Astrocyte (in vitro differentiated cells and primary cell): ENCODE results near the gene ZCCHC2. TPM values are rescaled to one million over a fixed set of nuclear protein-coding genes. Genes with fewer than 3 reads are reported as not detected.

Experiments used
- DNase-seq: peaks from one replicate; pipeline ENCODE4 v3.0.0-alpha.2; 2010; ENCODE audit warnings: low read depth
- FAIRE-seq: peaks from 2 replicates; lab custom pipeline; 2011; peaks lifted over from hg19 to GRCh38; lab: Jason Lieb, UNC
- H2AFZ ChIP-seq: 2 replicates; pipeline ENCODE4 v1.6.0; 2012; ENCODE audit warnings: low read depth, low read length, inconsistent platforms
- H3K27ac ChIP-seq: 2 replicates; pipeline ENCODE4 v1.5.1; 2011; ENCODE audit warnings: low read depth, low read length, inconsistent platforms
- H3K27me3 ChIP-seq: 2 replicates; pipeline ENCODE4 v1.6.0; 2011; ENCODE audit warnings: low read length, inconsistent platforms; ENCODE audit not compliant: insufficient read depth
- H3K36me3 ChIP-seq: 2 replicates; pipeline ENCODE4 v1.5.1; 2011; ENCODE audit warnings: low read length, inconsistent platforms; ENCODE audit not compliant: insufficient read depth
- H3K4me1 ChIP-seq: 2 replicates; pipeline ENCODE4 v1.5.1; 2011; ENCODE audit warnings: low read length, inconsistent platforms; ENCODE audit not compliant: insufficient read depth
- H3K4me2 ChIP-seq: 2 replicates; pipeline ENCODE4 v1.6.0; 2012; ENCODE audit warnings: low read length, inconsistent platforms
- H3K4me3 ChIP-seq: 2 replicates; pipeline ENCODE4 v1.5.1; 2011; ENCODE audit warnings: low read depth, mild to moderate bottlenecking, low read length, inconsistent platforms; ENCODE audit not compliant: insufficient read depth
- H3K79me2 ChIP-seq: 2 replicates; pipeline ENCODE4 v1.6.0; 2012; ENCODE audit warnings: mild to moderate bottlenecking, low read length, inconsistent platforms; ENCODE audit not compliant: insufficient read depth
- H3K9ac ChIP-seq: 2 replicates; pipeline ENCODE4 v1.6.0; 2012; ENCODE audit warnings: mild to moderate bottlenecking, low read length, inconsistent platforms
- H3K9me3 ChIP-seq: 2 replicates; pipeline ENCODE4 v1.5.1; 2012; ENCODE audit warnings: low read depth, mild to moderate bottlenecking, low read length, inconsistent platforms; ENCODE audit not compliant: insufficient read depth
- H4K20me1 ChIP-seq: 2 replicates; pipeline ENCODE4 v1.6.0; 2012; ENCODE audit warnings: low read length, inconsistent platforms; ENCODE audit not compliant: insufficient read depth
- H3K27ac Mint-ChIP-seq: one replicate; pipeline ENCODE4 v1.8.0; 2021; ENCODE audit warnings: mild to moderate bottlenecking, mixed read lengths; ENCODE audit not compliant: unreplicated experiment
- H3K27me3 Mint-ChIP-seq: one replicate; pipeline ENCODE4 v1.8.0; 2021; ENCODE audit warnings: low read depth, mixed read lengths; ENCODE audit not compliant: unreplicated experiment
- H3K36me3 Mint-ChIP-seq: one replicate; pipeline ENCODE4 v1.8.0; 2021; ENCODE audit warnings: low read depth, mixed read lengths; ENCODE audit not compliant: unreplicated experiment
- H3K4me1 Mint-ChIP-seq: one replicate; pipeline ENCODE4 v1.8.0; 2021; ENCODE audit warnings: low read depth, mixed read lengths; ENCODE audit not compliant: unreplicated experiment
- H3K4me3 Mint-ChIP-seq: one replicate; pipeline ENCODE4 v1.8.0; 2021; ENCODE audit warnings: mild to moderate bottlenecking, moderate library complexity, mixed read lengths; ENCODE audit not compliant: unreplicated experiment
- H3K9me3 Mint-ChIP-seq: one replicate; pipeline ENCODE4 v1.8.0; 2021; ENCODE audit warnings: mild to moderate bottlenecking, mixed read lengths; ENCODE audit not compliant: unreplicated experiment
- CTCF ChIP-seq: IDR thresholded peaks from 2 replicates; pipeline ENCODE4 v1.5.1; 2011; ENCODE audit warnings: low read depth, mild to moderate bottlenecking, inconsistent platforms, low read length, moderate library complexity; ENCODE audit not compliant: insufficient read depth
- EZH2 ChIP-seq: IDR thresholded peaks from 2 replicates; pipeline ENCODE4 v1.6.1; 2012; ENCODE audit warnings: mild to moderate bottlenecking, low read length, inconsistent platforms; ENCODE audit not compliant: insufficient read depth
- total RNA-seq: library from RNA; stranded (reverse); gene quantifications from 2 replicates; pipeline ENCODE4 v1.2.1, GENCODE V29; 2021

ZCCHC2 gene
- total RNA-seq, 1 donor from 2014 or later, result 14.8 TPM

GRCh38 chr18:62549755-62550154 is 26.9 kb downstream of the ZCCHC2 start:
- Mint-ChIP-seq H3K27ac (no peak overlapping the region), H3K4me1 (no peaks in the 10 kb centered on the region), H3K36me3 (peaks cover 20% of the 10 kb centered on the region), H3K9me3 (no peaks in the 10 kb centered on the region), H3K4me3 (no peak overlapping the region), H3K27me3 (no peaks in the 10 kb centered on the region)
- Histone ChIP-seq H3K4me3 (no peak overlapping the region), H3K27me3 (no peaks in the 10 kb centered on the region), H3K9ac (no peak overlapping the region), H3K27ac (no peak overlapping the region), H3K79me2 (no peaks in the 10 kb centered on the region), H3K4me2 (no peak overlapping the region), H3K9me3 (no peaks in the 10 kb centered on the region), H3K4me1 (no peaks in the 10 kb centered on the region), H3K36me3 (no peaks in the 10 kb centered on the region), H4K20me1 (no peaks in the 10 kb centered on the region), H2AFZ (no peak overlapping the region)
- FAIRE-seq (no peak), DNase-seq (no peak)
- no peak for TF ChIP-seq CTCF
- no peak for TF ChIP-seq EZH2

GRCh38 chr18:62550746-62551145 is 27.9 kb downstream of the ZCCHC2 start:
- peaks cover 1% of the 10 kb centered on the region for H3K4me1 Mint-ChIP-seq
- no peak overlapping the region for H3K4me3 Mint-ChIP-seq
- H3K27ac Mint-ChIP-seq, result no peak overlapping the region
- Histone ChIP-seq H3K27ac (no peak overlapping the region), H3K4me2 (no peak overlapping the region), H3K79me2 (no peaks in the 10 kb centered on the region), H3K9me3 (no peaks in the 10 kb centered on the region), H3K9ac (no peak overlapping the region), H3K36me3 (no peaks in the 10 kb centered on the region), H4K20me1 (no peaks in the 10 kb centered on the region), H3K27me3 (no peaks in the 10 kb centered on the region), H2AFZ (no peak overlapping the region), H3K4me1 (no peaks in the 10 kb centered on the region), H3K4me3 (no peak overlapping the region)
- no peaks in the 10 kb centered on the region for H3K27me3 Mint-ChIP-seq
- H3K36me3 Mint-ChIP-seq, result peaks cover 15% of the 10 kb centered on the region
- H3K9me3 Mint-ChIP-seq, result no peaks in the 10 kb centered on the region
- FAIRE-seq (no peak), DNase-seq (no peak)
- TF ChIP-seq CTCF, result no peak
- TF ChIP-seq EZH2, result no peak

GRCh38 chr18:62551972-62552513 is 29.2 kb downstream of the ZCCHC2 start:
- no peak overlapping the region for H2AFZ ChIP-seq
- Mint-ChIP-seq H3K9me3 (no peaks in the 10 kb centered on the region), H3K4me3 (no peak overlapping the region), H3K27ac (no peak overlapping the region), H3K4me1 (peaks cover 1% of the 10 kb centered on the region), H3K36me3 (peaks cover 16% of the 10 kb centered on the region), H3K27me3 (no peaks in the 10 kb centered on the region)
- no peaks in the 10 kb centered on the region for H3K9me3 ChIP-seq
- TF ChIP-seq EZH2, result no peak
- no peak for TF ChIP-seq CTCF
- DNase-seq, result no peak
- H3K27ac ChIP-seq, result no peak overlapping the region
- H3K4me2 ChIP-seq, result no peak overlapping the region
- H3K4me1 ChIP-seq, result no peaks in the 10 kb centered on the region
- H3K27me3 ChIP-seq, result no peaks in the 10 kb centered on the region
- no peaks in the 10 kb centered on the region for H3K79me2 ChIP-seq
- no peaks in the 10 kb centered on the region for H3K36me3 ChIP-seq
- no peak for FAIRE-seq
- no peak overlapping the region for H3K9ac ChIP-seq
- no peak overlapping the region for H3K4me3 ChIP-seq
- H4K20me1 ChIP-seq, result no peaks in the 10 kb centered on the region
